OCI-LY1 (cell line): Measurements from ENCODE around the gene EIF4E1B.
A peak's percentile ranks its signal among the peaks of the same experiment; 100 is the strongest.

Source experiments
- H2AFZ ChIP-seq: fragments of 200-600 bp; sonication (generic), shearing (Covaris generic); 2 replicates; pipeline ENCODE4 v1.6.0; 2014; ENCODE audit warnings: antibody characterized with exemption, mild to moderate bottlenecking, low read length
- H3F3A ChIP-seq: fragments of 200-600 bp; sonication (generic), shearing (Covaris generic); 2 replicates; pipeline ENCODE4 v1.6.0; 2014; ENCODE audit warnings: mild to moderate bottlenecking, antibody characterized with exemption, low read length, moderate library complexity; ENCODE audit not compliant: insufficient read depth
- H3K27ac ChIP-seq: fragments of 200-600 bp; sonication (generic); 2 replicates; pipeline ENCODE4 v1.5.1; 2014; ENCODE audit warnings: low read length, mixed run types, mild to moderate bottlenecking, low read depth; ENCODE audit not compliant: poor library complexity, severe bottlenecking
- H3K27me3 ChIP-seq: fragments of 200-600 bp; sonication (generic); 2 replicates; pipeline ENCODE4 v1.6.0; 2014; ENCODE audit warnings: antibody characterized with exemption, mild to moderate bottlenecking, low read length, moderate library complexity; ENCODE audit not compliant: insufficient read depth
- H3K36me3 ChIP-seq: fragments of 200-600 bp; sonication (generic); 2 replicates; pipeline ENCODE4 v1.6.1; 2014; ENCODE audit warnings: mild to moderate bottlenecking, antibody characterized with exemption, low read length, moderate library complexity, mixed read lengths; ENCODE audit not compliant: insufficient read depth
- H3K4me1 ChIP-seq: fragments of 200-600 bp; sonication (generic); 2 replicates; pipeline ENCODE4 v1.5.1; 2014; ENCODE audit warnings: mild to moderate bottlenecking, low read length, moderate library complexity; ENCODE audit not compliant: insufficient read depth, severe bottlenecking
- H3K4me2 ChIP-seq: fragments of 200-600 bp; sonication (generic), shearing (Covaris generic); 2 replicates; pipeline ENCODE4 v1.6.1; 2014; ENCODE audit warnings: low read length
- H3K4me3 ChIP-seq: fragments of 200-600 bp; sonication (generic); 2 replicates; pipeline ENCODE4 v1.5.1; 2014; ENCODE audit warnings: low read length, low read depth, mild to moderate bottlenecking, mixed read lengths; ENCODE audit not compliant: poor library complexity, severe bottlenecking
- H3K79me2 ChIP-seq: fragments of 200-600 bp; shearing (Covaris generic); 2 replicates; pipeline ENCODE4 v1.6.1; 2016; ENCODE audit warnings: mixed run types, low read length, mixed read lengths; ENCODE audit not compliant: insufficient read depth
- H3K9ac ChIP-seq: fragments of 200-600 bp; sonication (generic), shearing (Covaris generic); 2 replicates; pipeline ENCODE4 v1.6.1; 2014; ENCODE audit warnings: mild to moderate bottlenecking, low read length, mixed read lengths
- H3K9me2 ChIP-seq: fragments of 200-600 bp; sonication (generic), shearing (Covaris generic); 2 replicates; pipeline ENCODE4 v1.6.1; 2014; ENCODE audit warnings: low read depth, mild to moderate bottlenecking, low read length, mixed read lengths
- H3K9me3 ChIP-seq: fragments of 200-600 bp; shearing (Covaris generic); 2 replicates; pipeline ENCODE4 v1.6.1; 2014; ENCODE audit warnings: low read length, mixed read lengths
- H4K20me1 ChIP-seq: fragments of 200-600 bp; sonication (generic), shearing (Covaris generic); 2 replicates; pipeline ENCODE4 v1.6.0; 2016; ENCODE audit warnings: mild to moderate bottlenecking, low read length; ENCODE audit not compliant: insufficient read depth
- EZH2 ChIP-seq: fragments of 200-600 bp; sonication (generic), shearing (Covaris generic); IDR thresholded peaks from 2 replicates; pipeline ENCODE4 v1.8.0; 2017; ENCODE audit warnings: borderline replicate concordance, mixed run types, mild to moderate bottlenecking, antibody characterized with exemption, low read length, moderate library complexity, mixed read lengths
- TF ChIP-seq, protein P1 (sequence below): fragments of 200-600 bp; sonication (generic), shearing (Covaris generic); IDR thresholded peaks from 2 replicates; pipeline ENCODE4 v1.5.1; 2017; ENCODE audit warnings: mild to moderate bottlenecking, antibody characterized with exemption, low read length, moderate library complexity, mixed read lengths

Gene EIF4E1B

DNA sequence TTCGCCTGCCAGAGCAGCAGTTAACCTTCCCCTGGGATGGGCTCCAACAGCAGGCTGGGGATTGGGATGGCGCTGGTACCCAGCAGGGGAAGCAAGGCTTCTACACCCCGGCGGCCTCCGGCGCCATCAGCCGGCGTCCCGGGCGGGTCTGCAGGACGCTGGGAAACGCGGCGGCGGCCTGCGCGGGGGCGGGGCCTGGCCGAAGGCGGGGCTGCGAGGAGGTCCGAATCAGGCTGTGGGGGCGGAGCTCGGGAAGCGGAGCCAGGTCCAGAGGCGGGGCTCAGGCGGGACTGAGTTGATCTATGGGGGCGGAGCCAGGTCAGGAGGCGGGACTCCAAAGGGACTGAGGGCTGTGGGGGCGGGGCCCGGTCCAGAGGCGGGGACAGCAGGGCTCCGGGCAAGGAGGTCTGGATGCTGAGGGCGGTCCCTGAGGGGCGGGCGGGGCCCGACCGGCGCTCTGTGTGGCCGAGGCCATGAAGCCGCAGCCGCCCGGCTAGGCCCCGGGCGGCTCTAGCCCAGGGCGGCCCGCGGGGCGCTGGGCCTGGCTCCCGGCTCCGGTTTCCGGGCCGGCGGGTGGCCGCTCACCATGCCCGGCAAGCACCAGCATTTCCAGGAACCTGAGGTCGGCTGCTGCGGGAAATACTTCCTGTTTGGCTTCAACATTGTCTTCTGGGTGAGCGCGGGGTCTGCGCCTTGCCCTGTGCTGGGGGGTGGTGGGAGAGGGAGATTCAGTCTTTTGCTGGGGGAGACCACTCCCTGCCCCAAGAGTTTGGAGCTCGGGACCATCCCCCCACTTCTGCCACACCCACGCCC is 16.8 kb downstream of the EIF4E1B start, which contains the start of gene TSPAN17:
TSPAN17 (plus strand) TSS at position 455 of the 813 bp plus-strand sequence; CDS start at position 587, 132 bp downstream.
- Histone ChIP-seq H3K9me3 (no peaks in the 10 kb centered on the region), H3K4me1 (peaks cover 18% of the 10 kb centered on the region), H3K27ac (no peak within 1 kb of the TSS), H2AFZ (peak within 1 kb of the TSS; percentile 50; the same call in 1 of the 2 replicates), H3K4me2 (peak within 1 kb of the TSS; percentile 79), H3K79me2 (no peaks in the 10 kb centered on the region), H3K9me2 (no peaks in the 10 kb centered on the region), H3K27me3 (peaks cover 4% of the 10 kb centered on the region; the same call in 1 of the 2 replicates), H4K20me1 (no peaks in the 10 kb centered on the region), H3K4me3 (peak within 1 kb of the TSS; percentile 68), H3F3A (no peaks in the 10 kb centered on the region), H3K36me3 (no peaks in the 10 kb centered on the region), H3K9ac (peak within 1 kb of the TSS; percentile 68)
- TF ChIP-seq, protein P1, sequence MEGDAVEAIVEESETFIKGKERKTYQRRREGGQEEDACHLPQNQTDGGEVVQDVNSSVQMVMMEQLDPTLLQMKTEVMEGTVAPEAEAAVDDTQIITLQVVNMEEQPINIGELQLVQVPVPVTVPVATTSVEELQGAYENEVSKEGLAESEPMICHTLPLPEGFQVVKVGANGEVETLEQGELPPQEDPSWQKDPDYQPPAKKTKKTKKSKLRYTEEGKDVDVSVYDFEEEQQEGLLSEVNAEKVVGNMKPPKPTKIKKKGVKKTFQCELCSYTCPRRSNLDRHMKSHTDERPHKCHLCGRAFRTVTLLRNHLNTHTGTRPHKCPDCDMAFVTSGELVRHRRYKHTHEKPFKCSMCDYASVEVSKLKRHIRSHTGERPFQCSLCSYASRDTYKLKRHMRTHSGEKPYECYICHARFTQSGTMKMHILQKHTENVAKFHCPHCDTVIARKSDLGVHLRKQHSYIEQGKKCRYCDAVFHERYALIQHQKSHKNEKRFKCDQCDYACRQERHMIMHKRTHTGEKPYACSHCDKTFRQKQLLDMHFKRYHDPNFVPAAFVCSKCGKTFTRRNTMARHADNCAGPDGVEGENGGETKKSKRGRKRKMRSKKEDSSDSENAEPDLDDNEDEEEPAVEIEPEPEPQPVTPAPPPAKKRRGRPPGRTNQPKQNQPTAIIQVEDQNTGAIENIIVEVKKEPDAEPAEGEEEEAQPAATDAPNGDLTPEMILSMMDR = peak; percentile 37; the same call in 1 of the 2 replicates
- TF ChIP-seq EZH2 = no peak

DNA sequence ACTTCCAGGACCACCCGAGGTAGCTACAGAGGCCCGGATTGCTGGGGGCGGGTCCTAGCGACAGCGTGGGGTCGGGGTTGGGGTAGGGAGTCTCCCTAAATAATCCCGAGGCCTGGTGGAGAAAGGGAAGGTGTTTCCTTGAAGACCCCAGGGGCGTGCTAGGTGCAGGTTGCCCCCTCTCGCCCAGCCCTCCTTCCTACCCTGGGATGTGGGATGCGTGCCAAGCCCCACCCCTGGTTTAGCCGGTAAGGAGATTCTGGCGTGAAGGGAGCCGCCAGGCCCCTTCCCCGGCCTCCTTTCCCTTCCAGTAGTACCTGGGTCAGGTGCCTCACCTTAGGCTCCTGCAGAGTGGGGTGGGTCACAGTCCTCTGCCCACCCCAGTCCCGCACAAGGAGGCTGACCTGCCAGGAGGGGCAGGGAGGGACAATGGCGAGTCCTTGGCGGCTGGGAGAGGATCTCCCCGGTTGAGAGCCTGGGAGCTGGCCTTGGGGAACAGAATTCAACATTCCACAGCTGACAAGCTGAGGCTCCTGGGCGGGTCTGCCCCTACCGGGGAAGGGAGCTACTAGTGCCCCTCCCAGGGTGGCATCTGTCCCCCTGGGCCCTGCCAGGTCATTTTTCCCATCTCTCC is 17.5 kb downstream of the EIF4E1B start:
- no peak overlapping the region for H3K27ac ChIP-seq
- H3K27me3 ChIP-seq = peaks cover 4% of the 10 kb centered on the region; the same call in 1 of the 2 replicates
- H3K9me2 ChIP-seq = no peaks in the 10 kb centered on the region
- H3K4me1 ChIP-seq = peaks cover 18% of the 10 kb centered on the region
- H3K9me3 ChIP-seq = no peaks in the 10 kb centered on the region
- H4K20me1 ChIP-seq = no peaks in the 10 kb centered on the region
- H3K4me2 ChIP-seq = peak overlapping the region; percentile 79
- no peak overlapping the region for H2AFZ ChIP-seq
- H3K9ac ChIP-seq = peak overlapping the region; percentile 68
- no peaks in the 10 kb centered on the region for H3K36me3 ChIP-seq
- peak overlapping the region; percentile 68 for H3K4me3 ChIP-seq
- TF ChIP-seq EZH2 = no peak
- TF ChIP-seq, protein P1 = no peak
- no peaks in the 10 kb centered on the region for H3K79me2 ChIP-seq
- no peaks in the 10 kb centered on the region for H3F3A ChIP-seq

DNA sequence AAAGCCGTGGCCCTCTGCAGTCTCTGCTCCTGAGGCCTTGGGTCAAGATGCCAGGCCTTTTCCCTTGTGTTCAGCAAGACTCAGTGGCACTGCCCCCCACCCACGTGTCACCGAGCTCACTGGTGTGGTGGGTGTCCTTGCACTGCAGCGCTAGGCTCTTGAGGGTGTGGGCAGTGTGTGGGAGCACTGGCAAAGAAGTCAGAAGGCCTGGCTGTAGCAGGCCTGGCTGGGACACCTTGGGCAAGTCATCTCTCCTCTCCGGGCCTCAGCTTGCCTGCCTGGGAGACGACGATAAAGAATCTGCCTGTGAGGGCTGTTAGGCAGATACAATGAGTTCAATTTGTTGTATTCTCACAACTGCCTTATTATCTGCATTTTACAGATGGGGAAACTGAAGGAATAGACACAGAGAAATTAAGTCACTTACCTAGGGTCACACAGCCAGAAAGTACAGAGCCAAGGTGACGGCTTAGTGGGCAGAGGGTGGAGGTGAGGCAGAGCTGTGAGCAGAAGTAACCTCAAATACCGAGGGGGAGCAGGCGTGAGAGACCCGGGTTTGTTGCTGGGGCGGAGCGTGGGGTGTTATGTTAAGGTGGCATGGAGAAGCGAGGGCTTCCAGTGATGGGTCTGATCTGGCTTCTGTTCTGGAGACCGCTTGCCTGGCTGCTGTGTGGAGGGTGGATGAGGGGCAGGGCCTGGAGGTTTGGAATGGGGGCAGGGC is 18.2 kb downstream of the EIF4E1B start:
- peak overlapping the region; percentile 79 for H3K4me2 ChIP-seq
- H3F3A ChIP-seq = no peaks in the 10 kb centered on the region
- H3K9me3 ChIP-seq = no peaks in the 10 kb centered on the region
- peaks cover 4% of the 10 kb centered on the region; the same call in 1 of the 2 replicates for H3K27me3 ChIP-seq
- TF ChIP-seq, protein P1 = no peak
- TF ChIP-seq EZH2 = no peak
- H4K20me1 ChIP-seq = no peaks in the 10 kb centered on the region
- H3K9ac ChIP-seq = no peak overlapping the region
- H3K79me2 ChIP-seq = no peaks in the 10 kb centered on the region
- H2AFZ ChIP-seq = no peak overlapping the region
- no peak overlapping the region for H3K27ac ChIP-seq
- H3K4me3 ChIP-seq = no peak overlapping the region
- H3K9me2 ChIP-seq = no peaks in the 10 kb centered on the region
- H3K4me1 ChIP-seq = peaks cover 18% of the 10 kb centered on the region
- no peaks in the 10 kb centered on the region for H3K36me3 ChIP-seq
